Astrocyte of the spinal cord (primary cell): ENCODE measurements around the gene EFNA4.

Experiments used
- DNase-seq: peaks from one replicate; pipeline ENCODE4 v3.0.0; 2011; ENCODE audit warnings: low read depth, low spot score
- H3K4me3 ChIP-seq: 2 replicates; pipeline ENCODE4 v1.5.1; 2011; ENCODE audit warnings: low read depth, mild to moderate bottlenecking, low read length, moderate library complexity
- in situ Hi-C: cut with HindIII; loops from 2 replicates; pipeline ENCODE4 v1.10.0; 2017; ENCODE audit warnings: low sequenced_read_pairs
- TF ChIP-seq, protein P1 (sequence below): IDR thresholded peaks from 2 replicates; pipeline ENCODE4 v1.5.1; 2012; ENCODE audit warnings: low read depth, mild to moderate bottlenecking, low read length, inconsistent platforms

Gene EFNA4

DNA sequence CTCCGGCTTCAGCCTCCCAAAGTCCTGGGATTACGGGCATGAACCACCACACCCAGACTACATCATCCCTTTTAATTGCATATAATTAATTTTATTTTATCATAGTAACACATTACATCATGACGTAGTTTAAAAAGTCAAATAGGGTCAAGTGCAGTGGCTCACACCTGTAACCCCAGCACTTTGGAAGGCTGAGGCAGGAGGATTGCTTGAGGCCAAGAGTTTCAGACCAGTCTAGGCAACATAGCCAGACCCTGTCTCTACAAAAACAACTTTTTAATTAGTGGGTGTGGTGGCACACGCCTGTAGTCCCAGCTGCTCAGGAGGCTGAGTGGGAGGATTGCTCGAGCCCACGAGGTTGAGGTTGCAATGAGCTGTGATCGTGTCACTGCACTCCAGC lies 35.8 kb downstream of the EFNA4 start:
- in situ Hi-C loops = no loop called here
- TF ChIP-seq, protein P1, sequence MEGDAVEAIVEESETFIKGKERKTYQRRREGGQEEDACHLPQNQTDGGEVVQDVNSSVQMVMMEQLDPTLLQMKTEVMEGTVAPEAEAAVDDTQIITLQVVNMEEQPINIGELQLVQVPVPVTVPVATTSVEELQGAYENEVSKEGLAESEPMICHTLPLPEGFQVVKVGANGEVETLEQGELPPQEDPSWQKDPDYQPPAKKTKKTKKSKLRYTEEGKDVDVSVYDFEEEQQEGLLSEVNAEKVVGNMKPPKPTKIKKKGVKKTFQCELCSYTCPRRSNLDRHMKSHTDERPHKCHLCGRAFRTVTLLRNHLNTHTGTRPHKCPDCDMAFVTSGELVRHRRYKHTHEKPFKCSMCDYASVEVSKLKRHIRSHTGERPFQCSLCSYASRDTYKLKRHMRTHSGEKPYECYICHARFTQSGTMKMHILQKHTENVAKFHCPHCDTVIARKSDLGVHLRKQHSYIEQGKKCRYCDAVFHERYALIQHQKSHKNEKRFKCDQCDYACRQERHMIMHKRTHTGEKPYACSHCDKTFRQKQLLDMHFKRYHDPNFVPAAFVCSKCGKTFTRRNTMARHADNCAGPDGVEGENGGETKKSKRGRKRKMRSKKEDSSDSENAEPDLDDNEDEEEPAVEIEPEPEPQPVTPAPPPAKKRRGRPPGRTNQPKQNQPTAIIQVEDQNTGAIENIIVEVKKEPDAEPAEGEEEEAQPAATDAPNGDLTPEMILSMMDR = no peak
- no peak for DNase-seq
- H3K4me3 ChIP-seq = no peak overlapping the region

DNA sequence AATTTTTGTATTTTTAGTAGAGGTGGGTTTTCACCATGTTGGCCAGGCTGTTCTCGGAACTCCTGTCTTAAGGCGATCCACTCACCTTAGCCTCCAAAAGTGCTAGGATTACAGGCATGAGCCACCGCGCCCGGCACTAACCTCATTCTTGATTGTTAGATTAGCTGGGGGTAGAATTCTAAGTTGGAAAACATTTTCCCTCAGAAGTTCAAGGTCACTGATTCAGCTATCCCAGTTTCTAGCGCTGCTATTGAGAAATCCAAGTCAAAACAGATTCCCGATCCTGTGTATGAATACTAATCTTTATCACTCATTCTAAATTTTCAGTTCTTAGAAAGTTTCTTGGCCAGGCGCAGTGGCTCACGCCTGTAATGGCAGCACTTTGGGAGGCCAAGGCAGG lies 39.8 kb downstream of the EFNA4 start:
- no peak overlapping the region for H3K4me3 ChIP-seq
- TF ChIP-seq, protein P1 = no peak
- in situ Hi-C loops = no loop called here
- no peak for DNase-seq

DNA sequence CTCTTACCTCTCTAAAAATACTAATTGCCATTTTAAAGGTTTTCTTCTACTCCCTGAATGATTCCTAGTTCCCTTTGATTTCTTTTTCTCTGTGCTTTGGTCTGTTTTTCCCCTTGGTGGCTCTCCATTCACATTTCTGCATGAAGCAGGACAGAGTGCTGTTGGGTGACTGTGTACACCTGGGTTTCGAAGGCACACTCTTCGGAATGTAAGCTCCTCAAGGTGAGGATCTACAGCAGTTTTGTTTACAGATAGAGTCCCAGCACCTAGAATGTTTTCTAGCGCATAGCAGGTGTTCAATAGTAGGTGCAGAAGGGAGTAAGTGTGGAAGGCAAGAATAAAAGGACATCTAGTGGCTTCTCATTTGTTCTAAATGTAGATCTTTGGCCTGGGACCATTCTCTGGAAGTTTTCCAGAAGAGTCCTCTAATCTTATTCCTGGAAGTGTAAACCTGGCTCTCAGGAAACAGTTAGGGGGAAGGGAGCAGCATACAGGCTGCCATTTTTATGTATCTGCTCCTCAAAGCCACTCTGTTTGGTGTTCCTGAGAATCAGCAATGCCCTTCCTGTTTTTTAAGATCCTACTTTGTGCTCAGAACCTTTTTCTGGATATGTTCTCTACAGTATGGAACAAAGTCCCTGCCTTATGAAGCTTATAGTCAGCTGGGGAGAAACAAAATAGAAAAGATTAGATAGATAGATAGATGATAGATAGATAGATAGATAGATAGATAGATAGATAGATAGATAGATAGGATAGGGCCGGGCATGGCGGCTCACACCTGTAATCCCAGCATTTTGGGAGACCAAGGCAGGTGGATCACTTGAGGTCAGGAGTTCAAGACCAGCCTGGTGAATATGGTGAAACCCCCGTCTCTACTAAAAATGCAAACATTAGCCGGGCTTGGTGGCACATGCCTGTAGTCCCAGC lies 41.3 kb downstream of the EFNA4 start:
- no peak overlapping the region for H3K4me3 ChIP-seq
- in situ Hi-C loops = no loop called here
- TF ChIP-seq, protein P1 = no peak
- DNase-seq = no peak

DNA sequence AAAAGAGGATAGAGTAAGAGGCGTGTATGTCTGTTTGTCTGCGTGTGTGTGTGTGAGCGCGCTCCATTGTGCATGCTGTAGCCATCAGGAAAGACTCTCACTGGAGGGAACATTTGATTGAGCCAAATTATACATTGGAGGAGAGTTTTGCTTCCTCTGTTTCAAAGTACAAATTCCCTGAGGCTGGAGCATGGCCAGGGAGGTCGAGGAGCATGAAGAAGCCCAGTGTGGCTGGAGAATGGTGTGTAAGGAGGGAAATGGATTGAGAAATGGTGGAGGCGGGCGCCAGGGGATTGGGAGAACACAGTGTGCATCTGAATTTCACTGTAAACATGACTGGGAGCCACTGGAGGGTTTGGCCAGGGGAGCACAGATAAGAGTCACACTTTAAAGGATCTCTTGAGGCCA lies 42.1 kb downstream of the EFNA4 start:
- in situ Hi-C loops = no loop called here
- H3K4me3 ChIP-seq = no peak overlapping the region

DNA sequence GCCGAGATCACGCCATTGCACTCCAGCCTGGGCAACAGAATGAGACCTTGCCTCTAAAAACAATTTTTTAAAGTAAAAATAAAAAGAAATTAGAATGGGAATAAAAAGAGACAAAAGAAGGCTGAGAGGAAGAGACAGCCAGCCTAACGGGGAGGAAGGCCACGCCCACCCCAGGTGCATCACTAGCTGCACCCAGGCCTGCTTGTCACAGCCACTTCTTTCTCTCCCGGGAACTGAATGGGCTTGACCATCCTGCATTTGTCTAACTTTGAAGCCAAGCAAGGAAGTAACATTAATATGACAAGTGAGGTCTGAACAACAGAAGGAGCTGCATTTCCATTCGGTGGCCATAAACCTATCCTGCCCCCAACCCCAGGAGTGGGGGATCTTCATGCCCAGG lies 43.3 kb downstream of the EFNA4 start:
- in situ Hi-C loops = no loop called here
- H3K4me3 ChIP-seq = no peak overlapping the region
- no peak for DNase-seq
- TF ChIP-seq, protein P1 = no peak

More for the DNA sequence above, 42.1 kb downstream of the EFNA4 start:
- TF ChIP-seq, protein P1 = no peak
- no peak for DNase-seq

DNA sequence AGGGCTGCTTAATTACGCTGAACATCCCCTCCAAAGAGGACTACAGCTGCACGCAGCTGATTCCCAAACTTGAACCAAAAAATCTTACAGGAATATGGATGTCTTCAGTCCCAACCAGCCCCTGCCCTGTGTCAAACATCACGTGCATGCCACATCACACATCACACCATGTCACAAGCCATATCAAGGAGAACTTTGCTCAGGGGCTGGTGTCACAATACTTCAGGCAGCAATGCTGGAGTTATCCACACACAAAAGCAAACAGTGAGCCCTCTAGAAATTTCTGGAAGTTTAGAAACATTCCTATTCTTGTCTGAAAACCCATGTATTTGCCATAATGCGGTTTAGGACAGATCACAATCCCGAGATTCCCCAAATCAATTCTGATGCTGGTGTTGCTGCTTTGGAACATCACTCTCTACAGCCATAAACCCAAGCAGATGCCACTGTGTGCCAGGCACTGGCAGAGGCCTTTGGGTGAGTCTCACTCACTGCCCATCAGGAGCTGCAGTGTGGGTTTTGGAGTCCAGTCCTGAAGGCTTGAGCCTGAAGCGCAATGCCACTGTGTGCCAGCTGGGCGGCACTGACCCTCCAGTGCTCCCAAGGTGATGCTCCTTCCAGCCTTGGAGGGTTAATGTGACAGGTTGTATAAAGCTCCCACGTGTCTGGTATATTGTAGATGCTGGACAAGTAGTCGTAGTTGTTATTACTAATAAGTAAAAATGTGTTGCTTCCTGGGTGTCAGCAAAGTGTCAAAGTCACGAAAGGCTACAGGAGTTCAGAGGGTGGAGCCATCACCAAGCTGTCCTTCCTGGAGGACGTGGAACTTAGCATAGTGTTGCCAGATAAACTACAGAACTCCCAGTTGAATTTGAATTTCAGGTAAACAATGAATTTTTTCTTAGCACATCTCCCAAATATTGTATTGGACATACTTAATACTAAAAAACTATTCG lies 44.0 kb downstream of the EFNA4 start:
- in situ Hi-C loops = no loop called here
- TF ChIP-seq, protein P1 = no peak
- no peak overlapping the region for H3K4me3 ChIP-seq
- no peak for DNase-seq
